Mesenteric fat pad (tissue), 1 donor: Measurements from ENCODE around the gene CDK5RAP1. TPM values are rescaled to one million over a fixed set of nuclear protein-coding genes. Genes with fewer than 3 reads are reported as not detected.

Experiments
- DNase-seq: peaks from one replicate; pipeline ENCODE4 v3.0.0-alpha.2; 2020; ENCODE audit warnings: low spot score
- total RNA-seq: library from RNA; stranded (reverse); fragmentation: NEBNext Ultra II Directional; extraction: Animal tissue kit (Norgen Biotek cat#: 25700); gene quantifications from one replicate; pipeline ENCODE4 v1.2.1, GENCODE V29; 2021
- donor health status: DM: yes; HTN: yes; CAD: no.

Gene CDK5RAP1
- total RNA-seq, 1 donor from 2014 or later = 25.9 TPM

- DNase-seq = no peak
These were observed 64.9 kb downstream of the CDK5RAP1 start for GRCh38 chr20:33336375-33336774.

GRCh38 chr20:33334111-33334510 is 67.2 kb downstream of the CDK5RAP1 start:
- no peak for DNase-seq

DNA sequence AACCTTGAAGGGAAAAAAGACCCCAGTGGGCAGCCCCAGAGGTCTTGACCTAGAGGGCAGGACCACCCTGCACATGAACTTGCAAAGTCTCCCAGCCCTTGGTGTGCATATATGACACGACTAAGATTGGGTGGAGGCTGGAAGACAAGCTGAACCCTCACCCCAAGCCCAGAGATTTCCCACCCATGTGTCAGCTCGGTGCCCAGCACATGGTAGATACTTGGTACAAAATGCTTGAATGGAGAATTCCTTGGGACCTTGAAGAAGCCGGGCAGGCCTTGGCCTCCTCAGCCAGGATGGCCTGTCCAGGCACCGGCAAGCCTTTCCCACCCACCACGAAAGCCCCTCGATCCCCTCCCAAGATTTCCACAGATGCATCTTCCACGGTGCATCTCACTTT is 67.7 kb downstream of the CDK5RAP1 start:
- no peak for DNase-seq

GRCh38 chr20:33332905-33333456 is 68.3 kb downstream of the CDK5RAP1 start:
- DNase-seq = no peak

DNA sequence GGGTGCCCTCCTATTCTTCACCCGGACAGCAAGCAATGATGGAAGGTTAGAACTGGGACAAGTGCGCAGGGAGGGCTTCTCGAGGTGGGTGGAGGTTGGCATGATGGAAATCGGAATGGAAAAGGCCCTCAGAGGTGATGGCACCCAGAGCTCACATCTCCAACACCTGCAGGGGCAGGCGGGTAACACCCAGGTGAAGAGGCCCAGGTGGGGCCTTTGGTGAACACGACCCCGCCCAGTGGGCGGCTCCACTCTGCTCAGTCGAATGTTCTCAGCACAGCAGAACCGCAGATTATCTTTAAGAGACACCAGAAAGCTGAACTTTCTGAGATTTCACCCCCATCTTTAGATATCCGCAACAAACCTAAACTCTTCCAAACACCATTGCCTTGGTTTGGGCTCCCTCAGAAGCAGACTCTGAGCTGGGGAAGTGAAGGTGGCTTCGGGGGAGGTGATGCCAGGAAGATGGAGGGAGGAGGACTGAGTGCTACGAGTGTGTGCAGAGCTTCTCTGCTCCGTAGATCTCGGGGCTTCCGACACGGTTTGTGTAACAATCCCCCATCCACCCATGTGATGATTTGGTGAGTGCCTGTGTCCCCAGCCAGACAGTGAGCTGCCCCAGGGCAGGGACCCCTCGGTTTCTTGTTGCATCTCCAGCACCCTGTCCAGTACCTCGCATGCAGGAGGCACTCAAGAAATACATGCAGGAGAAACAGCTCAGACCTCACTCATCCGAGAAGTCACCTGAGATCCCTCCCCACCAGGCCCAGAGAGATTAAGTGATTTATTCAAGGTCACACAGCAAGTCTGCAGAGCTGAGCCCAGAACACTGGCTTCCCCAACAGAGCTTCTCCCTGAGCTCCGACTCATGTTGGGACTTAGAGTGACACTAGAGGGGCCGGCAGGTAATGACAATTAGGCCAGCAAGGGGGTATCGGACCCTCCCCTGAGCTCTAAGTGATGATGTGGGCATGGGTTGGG is 72.9 kb downstream of the CDK5RAP1 start:
- no peak for DNase-seq

GRCh38 chr20:33325350-33325749 is 76.0 kb downstream of the CDK5RAP1 start:
- no peak for DNase-seq

- no peak for DNase-seq
These were observed 78.1 kb downstream of the CDK5RAP1 start for GRCh38 chr20:33323236-33323635.

- DNase-seq = no peak
These were observed 78.9 kb downstream of the CDK5RAP1 start for GRCh38 chr20:33322456-33322855.

- DNase-seq = no peak
These were observed 81.3 kb downstream of the CDK5RAP1 start for GRCh38 chr20:33320006-33320405.

GRCh38 chr20:33318096-33318429 is 83.3 kb downstream of the CDK5RAP1 start:
- no peak for DNase-seq

GRCh38 chr20:33317424-33318095 is 83.8 kb downstream of the CDK5RAP1 start:
- no peak for DNase-seq

GRCh38 chr20:33316958-33317357 is 84.4 kb downstream of the CDK5RAP1 start:
- DNase-seq = no peak

- DNase-seq = no peak
These were observed 85.0 kb downstream of the CDK5RAP1 start for GRCh38 chr20:33316343-33316742.

DNA sequence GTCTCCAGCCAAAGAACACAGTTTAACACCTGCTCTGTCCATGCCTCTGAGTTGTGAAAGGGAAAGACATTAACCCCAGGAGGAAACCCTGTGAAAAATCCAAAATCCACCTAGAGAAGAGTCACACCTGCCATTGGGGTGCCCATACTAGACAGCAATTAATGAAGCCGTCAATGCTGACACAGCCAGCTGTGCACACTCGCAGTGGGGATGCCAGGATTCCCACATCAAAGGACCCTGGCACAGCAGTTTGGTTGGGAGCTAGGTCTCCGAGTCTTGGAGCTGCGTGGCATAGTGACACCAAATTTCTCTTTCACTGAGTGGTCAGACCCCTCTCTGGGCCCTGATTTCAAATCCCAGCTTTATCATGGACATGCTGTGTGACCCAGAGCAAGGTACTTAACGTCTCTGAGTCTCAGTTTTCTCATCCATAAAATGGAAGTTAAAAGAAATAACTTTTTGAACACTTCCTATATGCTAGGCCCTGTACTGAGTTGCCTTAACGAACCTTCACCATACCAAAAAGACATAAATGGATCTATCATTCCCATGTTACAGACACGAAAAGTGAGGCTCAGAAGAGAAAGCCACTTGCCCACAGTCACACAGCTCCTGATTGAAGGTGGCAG is 87.5 kb downstream of the CDK5RAP1 start:
- DNase-seq = no peak

DNA sequence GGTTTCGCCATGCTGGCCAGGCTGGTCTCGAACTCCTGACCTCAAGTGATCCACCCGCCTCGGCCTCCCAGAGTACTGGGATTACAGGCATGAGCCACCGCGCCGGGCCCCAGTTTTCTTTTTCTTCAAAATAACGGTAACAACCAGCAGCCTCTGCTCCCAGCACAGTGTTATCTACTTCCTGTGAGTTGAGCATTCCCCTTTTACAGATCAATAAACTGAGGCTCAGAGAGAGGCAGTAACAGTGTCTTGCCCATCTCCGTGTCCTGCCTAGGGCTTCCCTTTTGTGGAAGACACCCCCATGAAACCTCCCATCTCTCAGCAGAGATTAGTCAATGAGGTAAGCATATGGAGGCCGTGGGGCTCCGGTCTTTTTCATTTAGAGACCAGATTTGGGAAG is 88.7 kb downstream of the CDK5RAP1 start:
- DNase-seq = no peak

GRCh38 chr20:33311996-33312395 is 89.3 kb downstream of the CDK5RAP1 start:
- no peak for DNase-seq

GRCh38 chr20:33311011-33311410 is 90.3 kb downstream of the CDK5RAP1 start:
- no peak for DNase-seq

GRCh38 chr20:33310327-33310899 is 90.9 kb downstream of the CDK5RAP1 start:
- no peak for DNase-seq

- no peak for DNase-seq
These were observed 91.7 kb downstream of the CDK5RAP1 start for GRCh38 chr20:33309631-33310030.
